ENCODE measurements around the gene RBMY1E.
"Not testable (repeated sequence)": the region's sequence is repeated elsewhere in the genome, so short reads cannot be mapped to it uniquely, and the experiment has no call there.

Gene RBMY1E

GRCh38 chrY:21917932-21918331 is at the start of gene RBMY1E:
TSS of gene RBMY1E (minus strand) at chrY:21918032. CDS start at chrY:21916054, 1,978 bp downstream.
- in situ Hi-C loops (cut with HindIII; ENCODE audit: low sequenced_read_pairs): not testable (repeated sequence)

- in situ Hi-C loops (cut with HindIII; ENCODE audit: low sequenced_read_pairs): not testable (repeated sequence)
These were observed 23.4 kb downstream of the RBMY1E start, which contains the start of gene RBMY1D for GRCh38 chrY:21894426-21894825. TSS of gene RBMY1D (minus strand) at chrY:21894526. CDS start at chrY:21892513, 2,013 bp downstream.

GRCh38 chrY:21869407-21870076 is 48.3 kb downstream of the RBMY1E start:
- in situ Hi-C loops (cut with HindIII; ENCODE audit: low sequenced_read_pairs): not testable (repeated sequence)
